SK-N-SH treated with all-trans-retinoic acid at 6 μM for 48 hours (cell line): ENCODE data around the gene GJA5.

ENCODE experiments used
- ATAC-seq: fragments of 200-7000 bp; cut with Tn5 transposase; 3 replicates; pipeline ENCODE4 v1.9.1; 2020; ENCODE audit warnings: mild to moderate bottlenecking, moderate library complexity
- ARNTL ChIP-seq: fragments of 450-650 bp; formaldehyde crosslinking; IDR thresholded peaks from 2 replicates; pipeline ENCODE4 v1.5.0; 2020; ENCODE audit warnings: low read depth, mild to moderate bottlenecking, moderate library complexity, borderline replicate concordance
- CSDC2 ChIP-seq: fragments of 250-450 bp; sonication (Bioruptor Pico); IDR thresholded peaks from 2 replicates; pipeline ENCODE4 v1.5.0; 2020; ENCODE audit warnings: mild to moderate bottlenecking, moderate library complexity
- ESRRG ChIP-seq: fragments of 250-450 bp; sonication (Bioruptor Pico); IDR thresholded peaks from 2 replicates; pipeline ENCODE4 v1.6.1; 2021; ENCODE audit warnings: mild to moderate bottlenecking
- ISL1 ChIP-seq: fragments of 250-450 bp; sonication (Bioruptor Pico); IDR thresholded peaks from 2 replicates; pipeline ENCODE4 v2.1.2; 2022; ENCODE audit warnings: mild to moderate bottlenecking, moderate library complexity
- OSR1 ChIP-seq: fragments of 250-450 bp; sonication (Bioruptor Pico); IDR thresholded peaks from 2 replicates; pipeline ENCODE4 v1.8.0; 2022; ENCODE audit warnings: moderate library complexity, mild to moderate bottlenecking, inconsistent platforms
- PATZ1 ChIP-seq: fragments of 250-450 bp; sonication (Bioruptor Pico); IDR thresholded peaks from 2 replicates; pipeline ENCODE4 v1.8.0; 2020; ENCODE audit warnings: mild to moderate bottlenecking, moderate library complexity, borderline replicate concordance
- RARB ChIP-seq: fragments of 250-450 bp; sonication (Bioruptor Pico); IDR thresholded peaks from 2 replicates; pipeline ENCODE4 v1.8.0; 2021; ENCODE audit warnings: mild to moderate bottlenecking, moderate library complexity
- SNAI2 ChIP-seq: fragments of 250-450 bp; sonication (Bioruptor Pico); IDR thresholded peaks from 2 replicates; pipeline ENCODE4 v1.5.0; 2020; ENCODE audit warnings: mild to moderate bottlenecking, moderate library complexity
- ZC3H10 ChIP-seq: fragments of 250-450 bp; sonication (Bioruptor Pico); IDR thresholded peaks from 2 replicates; pipeline ENCODE4 v1.5.1; 2021; ENCODE audit warnings: mild to moderate bottlenecking, moderate library complexity
- ZFP3 ChIP-seq: fragments of 250-450 bp; sonication (Bioruptor Pico); IDR thresholded peaks from 2 replicates; pipeline ENCODE4 v1.5.0; 2020; ENCODE audit warnings: mild to moderate bottlenecking, moderate library complexity
- ZFP30 ChIP-seq: fragments of 450-650 bp; formaldehyde crosslinking; IDR thresholded peaks from 2 replicates; pipeline ENCODE4 v1.5.0; 2022; ENCODE audit warnings: mild to moderate bottlenecking, moderate library complexity
- ZNF565 ChIP-seq: fragments of 450-650 bp; formaldehyde crosslinking; conservative IDR thresholded peaks from 2 replicates; pipeline ENCODE4 v1.5.0; 2020; ENCODE audit warnings: low read depth, mild to moderate bottlenecking, moderate library complexity
- ZNF8 ChIP-seq: fragments of 450-650 bp; formaldehyde crosslinking; IDR thresholded peaks from 2 replicates; pipeline ENCODE4 v1.5.0; 2020; ENCODE audit warnings: mild to moderate bottlenecking, moderate library complexity
- TF ChIP-seq, protein P1 (sequence below): fragments of 250-450 bp; sonication (Bioruptor Pico); IDR thresholded peaks from 2 replicates; pipeline ENCODE4 v1.8.0; 2021; ENCODE audit warnings: low read depth, mild to moderate bottlenecking, moderate library complexity, borderline replicate concordance
- TF ChIP-seq, protein P2 (sequence below): fragments of 250-450 bp; sonication (Bioruptor Pico); IDR thresholded peaks from 2 replicates; pipeline ENCODE4 v1.5.0; 2020; ENCODE audit warnings: mild to moderate bottlenecking, moderate library complexity

GJA5 gene

GRCh38 chr1:147773215-147773715 lies 12.9 kb upstream of the GJA5 start:
- TF ChIP-seq ZNF8 (CRISPR knock-in tag) (no peak), ZFP3 (no peak), ZFP30 (CRISPR knock-in tag) (no peak), ARNTL (CRISPR knock-in tag) (no peak), PATZ1 (CRISPR knock-in tag) (no peak)
- TF ChIP-seq, protein P1, sequence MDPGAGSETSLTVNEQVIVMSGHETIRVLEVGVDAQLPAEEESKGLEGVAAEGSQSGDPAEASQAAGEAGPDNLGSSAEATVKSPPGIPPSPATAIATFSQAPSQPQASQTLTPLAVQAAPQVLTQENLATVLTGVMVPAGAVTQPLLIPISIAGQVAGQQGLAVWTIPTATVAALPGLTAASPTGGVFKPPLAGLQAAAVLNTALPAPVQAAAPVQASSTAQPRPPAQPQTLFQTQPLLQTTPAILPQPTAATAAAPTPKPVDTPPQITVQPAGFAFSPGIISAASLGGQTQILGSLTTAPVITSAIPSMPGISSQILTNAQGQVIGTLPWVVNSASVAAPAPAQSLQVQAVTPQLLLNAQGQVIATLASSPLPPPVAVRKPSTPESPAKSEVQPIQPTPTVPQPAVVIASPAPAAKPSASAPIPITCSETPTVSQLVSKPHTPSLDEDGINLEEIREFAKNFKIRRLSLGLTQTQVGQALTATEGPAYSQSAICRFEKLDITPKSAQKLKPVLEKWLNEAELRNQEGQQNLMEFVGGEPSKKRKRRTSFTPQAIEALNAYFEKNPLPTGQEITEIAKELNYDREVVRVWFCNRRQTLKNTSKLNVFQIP, result no peak
- no peak for ATAC-seq

GRCh38 chr1:147772570-147772969 lies 12.2 kb upstream of the GJA5 start:
- ATAC-seq, result no peak; the same call in 2 of the 3 replicates
- TF ChIP-seq, protein P2, sequence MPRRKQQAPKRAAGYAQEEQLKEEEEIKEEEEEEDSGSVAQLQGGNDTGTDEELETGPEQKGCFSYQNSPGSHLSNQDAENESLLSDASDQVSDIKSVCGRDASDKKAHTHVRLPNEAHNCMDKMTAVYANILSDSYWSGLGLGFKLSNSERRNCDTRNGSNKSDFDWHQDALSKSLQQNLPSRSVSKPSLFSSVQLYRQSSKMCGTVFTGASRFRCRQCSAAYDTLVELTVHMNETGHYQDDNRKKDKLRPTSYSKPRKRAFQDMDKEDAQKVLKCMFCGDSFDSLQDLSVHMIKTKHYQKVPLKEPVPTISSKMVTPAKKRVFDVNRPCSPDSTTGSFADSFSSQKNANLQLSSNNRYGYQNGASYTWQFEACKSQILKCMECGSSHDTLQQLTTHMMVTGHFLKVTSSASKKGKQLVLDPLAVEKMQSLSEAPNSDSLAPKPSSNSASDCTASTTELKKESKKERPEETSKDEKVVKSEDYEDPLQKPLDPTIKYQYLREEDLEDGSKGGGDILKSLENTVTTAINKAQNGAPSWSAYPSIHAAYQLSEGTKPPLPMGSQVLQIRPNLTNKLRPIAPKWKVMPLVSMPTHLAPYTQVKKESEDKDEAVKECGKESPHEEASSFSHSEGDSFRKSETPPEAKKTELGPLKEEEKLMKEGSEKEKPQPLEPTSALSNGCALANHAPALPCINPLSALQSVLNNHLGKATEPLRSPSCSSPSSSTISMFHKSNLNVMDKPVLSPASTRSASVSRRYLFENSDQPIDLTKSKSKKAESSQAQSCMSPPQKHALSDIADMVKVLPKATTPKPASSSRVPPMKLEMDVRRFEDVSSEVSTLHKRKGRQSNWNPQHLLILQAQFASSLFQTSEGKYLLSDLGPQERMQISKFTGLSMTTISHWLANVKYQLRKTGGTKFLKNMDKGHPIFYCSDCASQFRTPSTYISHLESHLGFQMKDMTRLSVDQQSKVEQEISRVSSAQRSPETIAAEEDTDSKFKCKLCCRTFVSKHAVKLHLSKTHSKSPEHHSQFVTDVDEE (CRISPR knock-in tag), result no peak
- TF ChIP-seq, all 23 proteins: peak for 0

DNA sequence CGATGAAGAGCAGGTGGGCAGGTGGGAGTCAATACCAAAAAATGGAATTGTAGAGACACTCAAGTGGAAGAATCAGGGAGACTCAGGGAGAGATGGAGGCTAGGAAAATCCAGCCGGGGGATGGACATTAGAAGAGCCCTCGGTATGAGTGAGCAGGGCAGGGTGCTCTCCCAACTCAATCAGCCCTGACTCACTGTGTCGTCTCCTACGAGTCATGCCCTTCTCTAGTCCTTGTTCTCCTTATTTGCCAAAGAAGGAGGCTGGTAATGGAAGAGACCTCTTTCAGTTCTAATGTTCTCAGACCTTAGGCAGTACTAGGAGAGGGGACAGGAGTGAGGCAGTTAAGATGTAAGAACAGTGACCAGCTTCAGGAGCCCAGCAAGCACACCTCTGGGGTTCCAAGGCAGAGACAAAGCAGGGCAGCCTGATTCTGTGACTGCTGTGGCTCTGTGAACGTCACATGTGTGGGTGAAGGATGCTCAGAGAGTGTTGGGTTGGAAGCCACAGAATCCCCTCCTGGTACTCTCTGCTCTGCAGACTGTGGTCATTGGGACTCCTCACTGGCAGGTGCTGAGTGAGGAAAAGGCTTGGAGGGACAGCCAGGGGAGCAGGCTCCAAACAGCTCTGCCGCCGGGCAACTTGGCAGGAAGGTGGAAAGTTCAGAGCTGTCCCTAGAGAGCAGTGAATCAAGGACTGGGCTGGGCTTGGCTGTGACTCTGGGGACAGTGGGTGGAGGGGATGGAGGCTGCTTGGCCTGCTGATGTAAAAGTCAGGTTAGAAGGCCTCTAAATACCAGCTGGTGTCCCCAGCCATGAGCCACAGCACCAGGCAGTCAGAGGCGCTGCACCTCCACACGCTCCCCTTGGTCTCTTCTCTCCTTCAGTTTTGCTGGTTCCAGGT lies 11.1 kb upstream of the GJA5 start:
- no peak for TF ChIP-seq PATZ1 (CRISPR knock-in tag)
- TF ChIP-seq ZFP30 (CRISPR knock-in tag), result no peak
- TF ChIP-seq ESRRG (CRISPR knock-in tag), result no peak
- TF ChIP-seq, protein P1, result no peak
- TF ChIP-seq ISL1 (CRISPR knock-in tag), result no peak
- no peak for TF ChIP-seq SNAI2 (CRISPR knock-in tag)
- ATAC-seq, result peak; percentile 19; the same call in 2 of the 3 replicates

DNA sequence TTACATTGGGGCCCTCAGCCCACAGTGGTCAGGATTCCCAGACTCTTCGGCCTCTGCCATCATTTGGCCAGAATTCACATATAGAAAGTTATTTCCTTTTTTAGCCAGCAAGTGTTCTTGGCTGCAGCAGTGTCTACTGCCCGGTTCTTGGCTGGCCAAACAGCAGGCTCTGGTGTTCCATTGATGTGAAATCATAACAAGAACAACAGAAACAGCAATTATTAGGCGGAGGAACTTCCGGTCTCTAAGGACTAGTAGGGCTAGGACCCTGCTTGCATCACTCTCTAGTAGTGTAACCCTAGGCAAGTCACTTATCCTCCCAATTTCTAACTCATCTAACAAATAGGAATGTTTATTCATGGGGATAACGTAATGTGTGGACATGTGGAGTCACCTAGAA lies 8.7 kb upstream of the GJA5 start:
- no peak for TF ChIP-seq ZNF565 (CRISPR knock-in tag)
- TF ChIP-seq, protein P2 (CRISPR knock-in tag), result no peak
- TF ChIP-seq ZC3H10, result no peak
- no peak for TF ChIP-seq ISL1 (CRISPR knock-in tag)
- TF ChIP-seq RARB (CRISPR knock-in tag), result no peak
- no peak for TF ChIP-seq ZFP3
- no peak for TF ChIP-seq OSR1 (CRISPR knock-in tag)
- TF ChIP-seq CSDC2 (CRISPR knock-in tag), result no peak
- no peak for ATAC-seq
